Measurements from ENCODE around the gene SLC22A23.
A peak's percentile ranks its signal among the peaks of the same experiment; 100 is the strongest.

SLC22A23 gene

DNA sequence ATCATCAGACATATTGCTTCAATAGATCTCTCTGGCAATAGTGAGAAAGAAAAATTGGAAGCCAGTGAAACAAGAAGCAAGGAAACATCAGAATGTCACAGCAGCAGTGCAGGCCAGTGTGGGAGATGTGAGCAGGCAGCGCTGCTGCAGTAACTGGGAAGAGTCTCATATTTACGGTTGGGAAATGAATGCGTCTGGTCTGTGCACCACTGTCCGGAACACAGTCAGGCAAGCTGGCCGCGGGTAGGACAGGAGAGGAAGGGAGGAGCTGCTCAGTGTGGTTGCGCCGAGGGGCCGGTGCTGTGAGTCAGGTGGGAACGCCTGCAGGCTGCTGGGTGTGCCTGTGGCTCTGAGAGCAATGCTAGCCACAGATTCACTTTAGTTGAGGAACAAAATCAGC lies 204.5 kb downstream of the SLC22A23 start:
- peaks cover 16% of the 10 kb centered on the region for H3K36me3 Mint-ChIP-seq (ENCODE audit: low read depth)

DNA sequence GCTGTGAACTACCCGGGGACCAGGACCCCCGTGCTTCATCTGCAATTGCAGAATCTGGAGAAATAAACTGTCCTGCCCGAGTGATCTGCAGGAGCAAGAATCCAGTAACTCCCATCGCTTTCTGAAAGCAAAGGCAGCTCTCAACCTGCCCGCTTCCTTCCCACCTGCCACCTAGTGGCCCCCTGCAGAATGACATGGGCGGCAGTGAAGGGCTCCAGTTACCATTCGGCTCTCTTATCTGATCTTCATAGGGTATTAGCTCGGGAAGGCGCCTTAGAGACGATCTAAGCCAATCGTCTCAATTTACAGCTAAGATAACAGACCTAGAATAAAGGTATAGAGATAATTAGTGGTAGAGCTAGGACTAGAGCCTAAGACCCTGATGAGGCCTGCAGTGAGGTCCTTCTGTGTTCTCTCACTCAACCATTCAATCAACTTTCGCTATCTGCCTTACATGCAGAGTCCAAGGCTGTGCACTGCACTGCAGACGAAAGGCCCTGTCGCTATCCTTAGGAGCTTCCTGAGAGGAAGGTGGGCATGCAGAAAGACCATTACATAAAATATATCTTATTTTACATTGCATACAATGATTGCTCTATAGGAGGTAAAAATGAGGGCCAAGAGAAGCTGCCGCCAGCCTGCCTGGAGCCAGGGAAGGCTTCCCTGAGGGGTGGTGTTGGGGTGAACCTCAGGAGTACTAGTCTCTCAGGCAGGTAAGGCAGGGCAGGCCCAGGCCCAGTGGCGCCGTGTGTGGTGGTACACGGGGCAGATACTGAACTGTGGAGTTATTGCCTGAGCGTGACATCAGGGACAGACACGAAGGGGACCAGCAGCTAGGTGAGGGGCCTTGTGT lies 205.2 kb downstream of the SLC22A23 start:
- peak overlapping the region; percentile 55 for H3K4me3 Mint-ChIP-seq
- no peak overlapping the region for H3K27ac Mint-ChIP-seq

More for the DNA sequence above, 204.5 kb downstream of the SLC22A23 start:
- Mint-ChIP-seq H3K27ac (no peak overlapping the region), H3K4me3 (no peak overlapping the region), H3K27me3 (ENCODE audit: low read depth, poor library complexity) (peaks cover 26% of the 10 kb centered on the region), H3K4me1 (peaks cover 45% of the 10 kb centered on the region), H3K9me3 (no peaks in the 10 kb centered on the region)
- DNase-seq, result no peak
- TF ChIP-seq CTCF (IDR thresholded peaks at IDR 0.05), result no peak

GRCh38 chr6:3250231-3250675 lies 206.6 kb downstream of the SLC22A23 start:
- H3K27me3 Mint-ChIP-seq (ENCODE audit: low read depth, poor library complexity), result peaks cover 18% of the 10 kb centered on the region
- no peak overlapping the region for H3K27ac Mint-ChIP-seq
- no peak overlapping the region for H3K4me3 Mint-ChIP-seq
- no peak for TF ChIP-seq CTCF (IDR thresholded peaks at IDR 0.05)
- H3K36me3 Mint-ChIP-seq (ENCODE audit: low read depth), result peaks cover 21% of the 10 kb centered on the region
- no peak for DNase-seq
- no peaks in the 10 kb centered on the region for H3K9me3 Mint-ChIP-seq
- peaks cover 49% of the 10 kb centered on the region for H3K4me1 Mint-ChIP-seq

More for the DNA sequence above, 205.2 kb downstream of the SLC22A23 start:
- Mint-ChIP-seq H3K27me3 (ENCODE audit: low read depth, poor library complexity) (peaks cover 23% of the 10 kb centered on the region), H3K36me3 (ENCODE audit: low read depth) (peaks cover 16% of the 10 kb centered on the region), H3K4me1 (peaks cover 49% of the 10 kb centered on the region), H3K9me3 (no peaks in the 10 kb centered on the region)
- TF ChIP-seq CTCF (IDR thresholded peaks at IDR 0.05), result peak; percentile 99
- peak; percentile 88 for DNase-seq

GRCh38 chr6:3249821-3250220 lies 207.0 kb downstream of the SLC22A23 start:
- no peak overlapping the region for H3K4me3 Mint-ChIP-seq
- H3K36me3 Mint-ChIP-seq (ENCODE audit: low read depth), result peaks cover 19% of the 10 kb centered on the region
- H3K4me1 Mint-ChIP-seq, result peaks cover 49% of the 10 kb centered on the region
- H3K27ac Mint-ChIP-seq, result no peak overlapping the region
- peaks cover 21% of the 10 kb centered on the region for H3K27me3 Mint-ChIP-seq (ENCODE audit: low read depth, poor library complexity)
- DNase-seq, result no peak
- no peak for TF ChIP-seq CTCF (IDR thresholded peaks at IDR 0.05)
- H3K9me3 Mint-ChIP-seq, result no peaks in the 10 kb centered on the region

GRCh38 chr6:3247255-3248146 lies 209.3 kb downstream of the SLC22A23 start:
- Mint-ChIP-seq H3K36me3 (ENCODE audit: low read depth) (peaks cover 27% of the 10 kb centered on the region), H3K4me1 (peaks cover 48% of the 10 kb centered on the region), H3K27me3 (ENCODE audit: low read depth, poor library complexity) (peaks cover 19% of the 10 kb centered on the region), H3K4me3 (peak overlapping the region; percentile 70), H3K27ac (peak overlapping the region; percentile 66), H3K9me3 (peaks cover 5% of the 10 kb centered on the region)
- peak; percentile 57 for DNase-seq
- no peak for TF ChIP-seq CTCF (IDR thresholded peaks at IDR 0.05)
